GM12878 (cell line): ENCODE results near the gene MAN1A1. TPM values are rescaled to one million over a fixed set of nuclear protein-coding genes. Genes with fewer than 3 reads are reported as not detected.

ENCODE experiments used
- CEBPB ChIP-seq, 2 experiments: fragments of 150-350 bp in 1 of 2; IDR thresholded peaks; 2 replicates each; pipeline ENCODE4 v1.6.1; 2012 to 2014; ENCODE audit warnings: low read depth in 2 of 2, low read length in 2 of 2, borderline replicate concordance in 1 of 2, inconsistent platforms in 1 of 2
- ETV6 ChIP-seq, 2 experiments: fragments of 450-650 bp in 1 of 2; IDR thresholded peaks in 1 of 2; conservative IDR thresholded peaks in 1 of 2; 2 replicates each; pipeline ENCODE4 v1.6.1; 2014; ENCODE audit warnings: antibody characterized with exemption in 1 of 2, borderline replicate concordance in 1 of 2, low read depth in 1 of 2, mild to moderate bottlenecking in 1 of 2, moderate library complexity in 1 of 2
- FOXM1 ChIP-seq: IDR thresholded peaks from 2 replicates; pipeline ENCODE4 v1.6.1; 2012; ENCODE audit warnings: low read depth, mild to moderate bottlenecking, inconsistent platforms, low read length, moderate library complexity
- HDGF ChIP-seq: fragments of 450-650 bp; IDR thresholded peaks from 2 replicates; pipeline ENCODE4 v1.6.1; 2016; ENCODE audit warnings: antibody characterized with exemption
- JUNB ChIP-seq: IDR thresholded peaks from 2 replicates; pipeline ENCODE4 v1.6.1; 2016; ENCODE audit warnings: antibody characterized with exemption, mild to moderate bottlenecking
- KLF5 ChIP-seq: fragments of 450-650 bp; IDR thresholded peaks from 2 replicates; pipeline ENCODE4 v1.6.1; 2014; ENCODE audit warnings: mild to moderate bottlenecking; ENCODE audit not compliant: partially characterized antibody
- RB1 ChIP-seq: fragments of 450-650 bp; formaldehyde crosslinking; IDR thresholded peaks from 2 replicates; pipeline ENCODE4 v1.6.1; 2017; ENCODE audit warnings: mild to moderate bottlenecking, borderline replicate concordance
- RFX5 ChIP-seq: IDR thresholded peaks from 2 replicates; pipeline ENCODE4 v1.6.1; 2011; ENCODE audit warnings: low read depth, low read length, improper control_type of control experiment
- SP1 ChIP-seq: IDR thresholded peaks from one replicate; pipeline ENCODE4 v1.6.1; 2011; ENCODE audit warnings: low read depth, low read length
- STAT1 ChIP-seq: fragments of 450-650 bp; conservative IDR thresholded peaks from 2 replicates; pipeline ENCODE4 v1.6.1; 2014; ENCODE audit warnings: antibody characterized with exemption, mild to moderate bottlenecking
- TAF1 ChIP-seq: IDR thresholded peaks from 2 replicates; pipeline ENCODE4 v1.6.1; 2011; ENCODE audit warnings: mild to moderate bottlenecking, low read depth, low read length, borderline replicate concordance
- polyA plus RNA-seq, 11 experiments: library from polyadenylated mRNA; depleted of rRNA in 4 of 11; unstranded in 6 of 11; stranded (reverse) in 5 of 11; fragments of >200 nt; fragmentation: Nextera tagmentation in 4 of 11; fragmentation: Illumina TruSeq in 1 of 11; extraction: Ambion mirVana in 4 of 11; extraction: Trizol in 1 of 11; gene quantifications; 1 replicate in 1 of 11; 2 replicates in 10 of 11; pipeline versions ENCODE4 v1.2.1 to v1.2.3, GENCODE V29; 2011 to 2016; ENCODE audit warnings: inconsistent platforms in 2 of 11, missing spikeins in 2 of 11, low read depth in 1 of 11
- total RNA-seq, 4 experiments: library from RNA; depleted of rRNA in 3 of 4; stranded (reverse); fragments of >200 nt in 3 of 4; fragmentation: Illumina TruSeq in 1 of 4; extraction: Trizol in 1 of 4; gene quantifications; 2 replicates each; pipeline versions ENCODE4 v1.2.1 to v1.2.3, GENCODE V29; 2013 to 2021
- TF ChIP-seq, protein P1 (sequence below): fragments of 450-650 bp; IDR thresholded peaks from 2 replicates; pipeline ENCODE4 v1.6.1; 2018; ENCODE audit warnings: borderline replicate concordance, mild to moderate bottlenecking; ENCODE audit not compliant: partially characterized antibody
- TF ChIP-seq, protein P2 (sequence below): fragments of 450-650 bp; IDR thresholded peaks from 2 replicates; pipeline ENCODE4 v1.6.1; 2016; ENCODE audit warnings: mild to moderate bottlenecking
- TF ChIP-seq, protein P3 (sequence below): IDR thresholded peaks from 2 replicates; pipeline ENCODE4 v1.6.1; 2011; ENCODE audit warnings: mild to moderate bottlenecking, low read depth, low read length, moderate library complexity; ENCODE audit not compliant: insufficient replicate concordance
- TF ChIP-seq, protein P4 (sequence below): fragments of 150-350 bp; IDR thresholded peaks from 2 replicates; pipeline ENCODE4 v1.6.1; 2014; ENCODE audit warnings: mild to moderate bottlenecking, low read depth, low read length
- TF ChIP-seq, protein P5 (sequence below): fragments of 450-650 bp; formaldehyde crosslinking; IDR thresholded peaks from 2 replicates; pipeline ENCODE4 v1.4.0; 2020; ENCODE audit warnings: mild to moderate bottlenecking, moderate library complexity

Gene MAN1A1
- total and polyA plus RNA-seq, 10 of the 15 experiments (the other 5 are each of a cell fraction or from before 2014, with no cell fraction given) = 5.4 to 28.1 (median 19.5) TPM

DNA sequence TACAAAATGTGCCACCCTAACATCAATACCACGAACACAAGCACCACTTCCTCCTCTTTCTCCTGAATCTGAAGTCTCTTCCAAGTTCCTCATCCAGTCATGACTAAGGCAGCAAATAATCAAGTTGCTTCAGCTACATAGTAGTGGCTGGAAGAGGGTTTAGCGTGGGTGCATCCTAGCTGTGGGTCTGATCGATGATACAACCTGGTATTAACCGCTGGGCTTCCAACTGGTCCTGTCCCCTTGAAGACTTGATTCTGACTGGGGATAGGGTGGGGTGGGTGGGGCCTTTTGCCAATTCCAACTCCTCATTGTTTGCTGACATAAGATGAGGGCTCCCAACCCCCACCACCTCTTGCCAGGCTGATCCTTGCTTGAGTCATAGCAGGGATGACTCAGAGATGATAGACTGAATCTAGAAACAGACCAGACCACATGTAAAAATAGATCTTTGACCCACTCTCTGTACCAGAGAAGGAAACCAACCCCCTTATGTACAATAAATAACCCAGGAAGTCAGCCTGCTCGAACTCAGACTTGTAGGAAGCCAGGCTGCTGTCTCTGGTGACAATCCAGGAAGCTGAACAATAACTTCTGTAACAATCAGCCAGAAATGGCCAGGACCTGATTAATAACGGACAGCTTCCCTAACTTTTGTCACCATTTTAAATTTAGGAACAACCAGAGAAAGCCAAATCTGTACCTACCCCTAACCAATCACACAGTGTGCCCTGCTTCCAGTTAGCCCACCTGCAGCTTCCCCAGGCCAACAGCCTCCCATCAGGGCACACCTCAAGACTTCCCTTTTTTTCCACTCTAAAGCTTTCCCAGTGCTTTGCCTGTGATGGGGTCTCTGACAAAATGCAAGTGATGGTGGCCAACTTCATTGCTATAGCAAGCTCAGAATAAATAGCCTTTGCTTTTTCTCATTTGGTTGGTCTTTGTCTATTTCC, 202.2 kb downstream of the MAN1A1 start (continued):
- TF ChIP-seq ETV6 (conservative IDR thresholded peaks at IDR 0.05 in 1 of 2, IDR thresholded peaks at IDR 0.05 in 1 of 2; ENCODE audit: borderline replicate concordance in 1 of 2, low read depth in 1 of 2) (peak in 1 of 2 experiments; percentile 85; a peak in 2 of 4 replicates), TAF1 (no peak), STAT1 (no peak), KLF5 (no peak), RFX5 (no peak), SP1 (no peak), RB1 (no peak), FOXM1 (peak; percentile 78; the same call in 1 of the 2 replicates), HDGF (no peak), CEBPB (IDR thresholded peaks at IDR 0.05; ENCODE audit: borderline replicate concordance in 1 of 2, low read depth in 2 of 2, low read length in 2 of 2) (no peak), JUNB (peak; percentile 89)
- TF ChIP-seq, protein P1, sequence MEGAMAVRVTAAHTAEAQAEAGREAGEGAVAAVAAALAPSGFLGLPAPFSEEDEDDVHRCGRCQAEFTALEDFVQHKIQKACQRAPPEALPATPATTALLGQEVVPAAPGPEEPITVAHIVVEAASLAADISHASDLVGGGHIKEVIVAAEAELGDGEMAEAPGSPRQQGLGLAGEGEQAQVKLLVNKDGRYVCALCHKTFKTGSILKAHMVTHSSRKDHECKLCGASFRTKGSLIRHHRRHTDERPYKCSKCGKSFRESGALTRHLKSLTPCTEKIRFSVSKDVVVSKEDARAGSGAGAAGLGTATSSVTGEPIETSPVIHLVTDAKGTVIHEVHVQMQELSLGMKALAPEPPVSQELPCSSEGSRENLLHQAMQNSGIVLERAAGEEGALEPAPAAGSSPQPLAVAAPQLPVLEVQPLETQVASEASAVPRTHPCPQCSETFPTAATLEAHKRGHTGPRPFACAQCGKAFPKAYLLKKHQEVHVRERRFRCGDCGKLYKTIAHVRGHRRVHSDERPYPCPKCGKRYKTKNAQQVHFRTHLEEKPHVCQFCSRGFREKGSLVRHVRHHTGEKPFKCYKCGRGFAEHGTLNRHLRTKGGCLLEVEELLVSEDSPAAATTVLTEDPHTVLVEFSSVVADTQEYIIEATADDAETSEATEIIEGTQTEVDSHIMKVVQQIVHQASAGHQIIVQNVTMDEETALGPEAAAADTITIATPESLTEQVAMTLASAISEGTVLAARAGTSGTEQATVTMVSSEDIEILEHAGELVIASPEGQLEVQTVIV = no peak
- TF ChIP-seq, protein P2, sequence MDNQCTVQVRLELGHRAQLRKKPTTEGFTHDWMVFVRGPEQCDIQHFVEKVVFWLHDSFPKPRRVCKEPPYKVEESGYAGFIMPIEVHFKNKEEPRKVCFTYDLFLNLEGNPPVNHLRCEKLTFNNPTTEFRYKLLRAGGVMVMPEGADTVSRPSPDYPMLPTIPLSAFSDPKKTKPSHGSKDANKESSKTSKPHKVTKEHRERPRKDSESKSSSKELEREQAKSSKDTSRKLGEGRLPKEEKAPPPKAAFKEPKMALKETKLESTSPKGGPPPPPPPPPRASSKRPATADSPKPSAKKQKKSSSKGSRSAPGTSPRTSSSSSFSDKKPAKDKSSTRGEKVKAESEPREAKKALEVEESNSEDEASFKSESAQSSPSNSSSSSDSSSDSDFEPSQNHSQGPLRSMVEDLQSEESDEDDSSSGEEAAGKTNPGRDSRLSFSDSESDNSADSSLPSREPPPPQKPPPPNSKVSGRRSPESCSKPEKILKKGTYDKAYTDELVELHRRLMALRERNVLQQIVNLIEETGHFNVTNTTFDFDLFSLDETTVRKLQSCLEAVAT = no peak
- TF ChIP-seq, protein P3, sequence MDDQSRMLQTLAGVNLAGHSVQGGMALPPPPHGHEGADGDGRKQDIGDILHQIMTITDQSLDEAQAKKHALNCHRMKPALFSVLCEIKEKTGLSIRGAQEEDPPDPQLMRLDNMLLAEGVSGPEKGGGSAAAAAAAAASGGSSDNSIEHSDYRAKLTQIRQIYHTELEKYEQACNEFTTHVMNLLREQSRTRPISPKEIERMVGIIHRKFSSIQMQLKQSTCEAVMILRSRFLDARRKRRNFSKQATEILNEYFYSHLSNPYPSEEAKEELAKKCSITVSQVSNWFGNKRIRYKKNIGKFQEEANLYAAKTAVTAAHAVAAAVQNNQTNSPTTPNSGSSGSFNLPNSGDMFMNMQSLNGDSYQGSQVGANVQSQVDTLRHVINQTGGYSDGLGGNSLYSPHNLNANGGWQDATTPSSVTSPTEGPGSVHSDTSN = no peak
- TF ChIP-seq, protein P4, sequence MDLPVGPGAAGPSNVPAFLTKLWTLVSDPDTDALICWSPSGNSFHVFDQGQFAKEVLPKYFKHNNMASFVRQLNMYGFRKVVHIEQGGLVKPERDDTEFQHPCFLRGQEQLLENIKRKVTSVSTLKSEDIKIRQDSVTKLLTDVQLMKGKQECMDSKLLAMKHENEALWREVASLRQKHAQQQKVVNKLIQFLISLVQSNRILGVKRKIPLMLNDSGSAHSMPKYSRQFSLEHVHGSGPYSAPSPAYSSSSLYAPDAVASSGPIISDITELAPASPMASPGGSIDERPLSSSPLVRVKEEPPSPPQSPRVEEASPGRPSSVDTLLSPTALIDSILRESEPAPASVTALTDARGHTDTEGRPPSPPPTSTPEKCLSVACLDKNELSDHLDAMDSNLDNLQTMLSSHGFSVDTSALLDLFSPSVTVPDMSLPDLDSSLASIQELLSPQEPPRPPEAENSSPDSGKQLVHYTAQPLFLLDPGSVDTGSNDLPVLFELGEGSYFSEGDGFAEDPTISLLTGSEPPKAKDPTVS = no peak
- TF ChIP-seq, protein P5, sequence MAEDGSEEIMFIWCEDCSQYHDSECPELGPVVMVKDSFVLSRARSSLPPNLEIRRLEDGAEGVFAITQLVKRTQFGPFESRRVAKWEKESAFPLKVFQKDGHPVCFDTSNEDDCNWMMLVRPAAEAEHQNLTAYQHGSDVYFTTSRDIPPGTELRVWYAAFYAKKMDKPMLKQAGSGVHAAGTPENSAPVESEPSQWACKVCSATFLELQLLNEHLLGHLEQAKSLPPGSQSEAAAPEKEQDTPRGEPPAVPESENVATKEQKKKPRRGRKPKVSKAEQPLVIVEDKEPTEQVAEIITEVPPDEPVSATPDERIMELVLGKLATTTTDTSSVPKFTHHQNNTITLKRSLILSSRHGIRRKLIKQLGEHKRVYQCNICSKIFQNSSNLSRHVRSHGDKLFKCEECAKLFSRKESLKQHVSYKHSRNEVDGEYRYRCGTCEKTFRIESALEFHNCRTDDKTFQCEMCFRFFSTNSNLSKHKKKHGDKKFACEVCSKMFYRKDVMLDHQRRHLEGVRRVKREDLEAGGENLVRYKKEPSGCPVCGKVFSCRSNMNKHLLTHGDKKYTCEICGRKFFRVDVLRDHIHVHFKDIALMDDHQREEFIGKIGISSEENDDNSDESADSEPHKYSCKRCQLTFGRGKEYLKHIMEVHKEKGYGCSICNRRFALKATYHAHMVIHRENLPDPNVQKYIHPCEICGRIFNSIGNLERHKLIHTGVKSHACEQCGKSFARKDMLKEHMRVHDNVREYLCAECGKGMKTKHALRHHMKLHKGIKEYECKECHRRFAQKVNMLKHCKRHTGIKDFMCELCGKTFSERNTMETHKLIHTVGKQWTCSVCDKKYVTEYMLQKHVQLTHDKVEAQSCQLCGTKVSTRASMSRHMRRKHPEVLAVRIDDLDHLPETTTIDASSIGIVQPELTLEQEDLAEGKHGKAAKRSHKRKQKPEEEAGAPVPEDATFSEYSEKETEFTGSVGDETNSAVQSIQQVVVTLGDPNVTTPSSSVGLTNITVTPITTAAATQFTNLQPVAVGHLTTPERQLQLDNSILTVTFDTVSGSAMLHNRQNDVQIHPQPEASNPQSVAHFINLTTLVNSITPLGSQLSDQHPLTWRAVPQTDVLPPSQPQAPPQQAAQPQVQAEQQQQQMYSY = no peak
